OCI-LY1 (cell line): ENCODE results near the gene SRMS.

Source experiments
- CTCF ChIP-seq: fragments of 200-600 bp; sonication (generic), shearing (Covaris generic); IDR thresholded peaks from 2 replicates; pipeline ENCODE4 v1.5.1; 2017; ENCODE audit warnings: mild to moderate bottlenecking, antibody characterized with exemption, low read length, moderate library complexity, mixed read lengths
- EZH2 ChIP-seq: fragments of 200-600 bp; sonication (generic), shearing (Covaris generic); IDR thresholded peaks from 2 replicates; pipeline ENCODE4 v1.8.0; 2017; ENCODE audit warnings: borderline replicate concordance, mixed run types, mild to moderate bottlenecking, antibody characterized with exemption, low read length, moderate library complexity, mixed read lengths

- TF ChIP-seq CTCF (no peak), EZH2 (no peak)
Observed at GRCh38 chr20:63505723-63506122, 41.8 kb downstream of the SRMS start.
